HEK293 (cell line): ENCODE measurements around the gene ARPC1B.

Experiments
- CTCF ChIA-PET: fragments of 350-600 bp; formaldehyde crosslinking; extraction: SDS; loops from one replicate; lab custom pipeline; 2021; ENCODE audit warnings: antibody characterized with exemption; lab: Yijun Ruan, JAX
- POLR2A ChIA-PET: fragments of 300-600 bp; formaldehyde crosslinking; extraction: SDS; loops from one replicate; lab custom pipeline; 2020; ENCODE audit warnings: antibody characterized with exemption, inconsistent platforms; lab: Yijun Ruan, JAX
- H3K27ac ChIP-seq: fragments of 200-500 bp; sonication (Bioruptor generic); 2 replicates; pipeline ENCODE4 v1.5.1; 2014; ENCODE audit warnings: low read depth, low read length, control low read depth, inconsistent platforms; ENCODE audit errors: extremely low read depth
- H3K36me3 ChIP-seq, 2 experiments: fragments of 200-500 bp in 1 of 2; sonication (Bioruptor generic) in 1 of 2; 1 replicate in 1 of 2; 2 replicates in 1 of 2; pipeline ENCODE4 v1.5.1; 2014 to 2017; ENCODE audit warnings: inconsistent platforms in 2 of 2, low read length in 2 of 2; ENCODE audit not compliant: control insufficient read depth in 2 of 2, insufficient read depth in 1 of 2
- H3K4me1 ChIP-seq: fragments of 200-500 bp; sonication (Bioruptor generic); 2 replicates; pipeline ENCODE4 v1.5.1; 2014; ENCODE audit warnings: mild to moderate bottlenecking, low read length, inconsistent platforms; ENCODE audit not compliant: control insufficient read depth, insufficient read depth
- H3K4me3 ChIP-seq: 2 replicates; pipeline ENCODE4 v1.5.1; 2011; ENCODE audit warnings: low read depth, mild to moderate bottlenecking, control low read depth, low read length, moderate library complexity
- H3K9me3 ChIP-seq: fragments of 200-500 bp; sonication (Bioruptor generic); 2 replicates; pipeline ENCODE4 v1.5.1; 2014; ENCODE audit warnings: low read depth, low read length, inconsistent platforms; ENCODE audit not compliant: control insufficient read depth, insufficient read depth
- BCL11A ChIP-seq: fragments of 450-650 bp; formaldehyde crosslinking; IDR thresholded peaks from 2 replicates; pipeline ENCODE4 v1.5.1; 2016; ENCODE audit warnings: low read depth, missing biosample characterization, missing genetic modification characterization
- GLI2 ChIP-seq: fragments of 450-650 bp; formaldehyde crosslinking; IDR thresholded peaks from 2 replicates; pipeline ENCODE4; 2017; ENCODE audit warnings: missing biosample characterization, missing genetic modification characterization, low read depth, borderline replicate concordance
- KLF10 ChIP-seq: fragments of 450-650 bp; IDR thresholded peaks from 2 replicates; pipeline ENCODE4 v1.5.1; 2018; ENCODE audit warnings: missing biosample characterization, mild to moderate bottlenecking, missing genetic modification characterization
- KLF17 ChIP-seq: fragments of 450-650 bp; formaldehyde crosslinking; IDR thresholded peaks from 2 replicates; pipeline ENCODE4 v1.5.1; 2016; ENCODE audit warnings: missing biosample characterization, missing genetic modification characterization
- KLF7 ChIP-seq: fragments of 450-650 bp; formaldehyde crosslinking; IDR thresholded peaks from 2 replicates; pipeline ENCODE4 v1.5.1; 2016; ENCODE audit warnings: missing biosample characterization, missing genetic modification characterization, borderline replicate concordance
- MEIS1 ChIP-seq: sonication (generic); formaldehyde crosslinking; IDR thresholded peaks from 2 replicates; pipeline ENCODE4 v1.8.1; 2022; ENCODE audit warnings: missing genetic modification reagents, mild to moderate bottlenecking, borderline replicate concordance
- PRDM1 ChIP-seq: fragments of 450-650 bp; formaldehyde crosslinking; IDR thresholded peaks from 2 replicates; pipeline ENCODE4; 2016; ENCODE audit warnings: missing biosample characterization, missing genetic modification characterization
- PRDM6 ChIP-seq: fragments of 450-650 bp; formaldehyde crosslinking; IDR thresholded peaks from 2 replicates; pipeline ENCODE4 v1.5.1; 2017; ENCODE audit warnings: missing biosample characterization, missing genetic modification characterization
- TCF7L2 ChIP-seq: IDR thresholded peaks from 2 replicates; pipeline ENCODE4 v1.6.1; 2011; ENCODE audit warnings: low read depth, mild to moderate bottlenecking, inconsistent platforms, low read length, moderate library complexity, borderline replicate concordance
- TRIM28 ChIP-seq: IDR thresholded peaks from 2 replicates; pipeline ENCODE4 v1.6.1; 2011; ENCODE audit warnings: low read length, control low read depth, borderline replicate concordance
- ZBTB6 ChIP-seq: fragments of 450-650 bp; formaldehyde crosslinking; IDR thresholded peaks from 2 replicates; pipeline ENCODE4 v1.5.1; 2017; ENCODE audit warnings: missing biosample characterization, missing genetic modification characterization
- ZBTB8A ChIP-seq: fragments of 450-650 bp; formaldehyde crosslinking; IDR thresholded peaks from 2 replicates; pipeline ENCODE4 v1.5.1; 2016; ENCODE audit warnings: missing biosample characterization, missing genetic modification characterization
- ZIC2 ChIP-seq: fragments of 450-650 bp; formaldehyde crosslinking; IDR thresholded peaks from 2 replicates; pipeline ENCODE4 v1.5.1; 2016; ENCODE audit warnings: missing biosample characterization, missing genetic modification characterization
- ZNF114 ChIP-seq: fragments of 450-650 bp; formaldehyde crosslinking; IDR thresholded peaks from 2 replicates; pipeline ENCODE4 v1.5.0; 2017; ENCODE audit warnings: missing biosample characterization, missing genetic modification characterization
- ZNF354C ChIP-seq: fragments of 450-650 bp; formaldehyde crosslinking; IDR thresholded peaks from 2 replicates; pipeline ENCODE4 v1.5.1; 2016; ENCODE audit warnings: missing biosample characterization, missing genetic modification characterization, low read depth, borderline replicate concordance
- ZNF394 ChIP-seq: fragments of 450-650 bp; formaldehyde crosslinking; IDR thresholded peaks from 2 replicates; pipeline ENCODE4 v1.5.1; 2016; ENCODE audit warnings: missing biosample characterization, missing genetic modification characterization, mild to moderate bottlenecking, moderate library complexity, borderline replicate concordance
- ZNF48 ChIP-seq: fragments of 450-650 bp; formaldehyde crosslinking; IDR thresholded peaks from 2 replicates; pipeline ENCODE4 v1.5.1; 2016; ENCODE audit warnings: missing biosample characterization, missing genetic modification characterization
- ZNF580 ChIP-seq: fragments of 450-650 bp; formaldehyde crosslinking; IDR thresholded peaks from 2 replicates; pipeline ENCODE4 v1.5.1; 2016; ENCODE audit warnings: missing biosample characterization, missing genetic modification characterization
- ZNF623 ChIP-seq: fragments of 450-650 bp; formaldehyde crosslinking; IDR thresholded peaks from 2 replicates; pipeline ENCODE4 v1.5.1; 2016; ENCODE audit warnings: missing biosample characterization, missing genetic modification characterization
- ZNF664 ChIP-seq: fragments of 450-650 bp; formaldehyde crosslinking; IDR thresholded peaks from 2 replicates; pipeline ENCODE4 v1.5.1; 2016; ENCODE audit warnings: missing biosample characterization, missing genetic modification characterization
- ZNF670 ChIP-seq: fragments of 450-650 bp; formaldehyde crosslinking; IDR thresholded peaks from 2 replicates; pipeline ENCODE4 v1.5.1; 2016; ENCODE audit warnings: missing biosample characterization, missing genetic modification characterization, low read depth
- ZNF677 ChIP-seq: fragments of 450-650 bp; IDR thresholded peaks from 2 replicates; pipeline ENCODE4 v1.5.0; 2018; ENCODE audit warnings: missing biosample characterization, mild to moderate bottlenecking, missing genetic modification characterization, moderate library complexity
- TF ChIP-seq, protein P1 (sequence below): fragments of 450-650 bp; formaldehyde crosslinking; IDR thresholded peaks from 2 replicates; pipeline ENCODE4 v1.5.1; 2016; ENCODE audit warnings: missing biosample characterization, missing genetic modification characterization
- TF ChIP-seq, protein P2 (sequence below): fragments of 450-650 bp; formaldehyde crosslinking; IDR thresholded peaks from 2 replicates; pipeline ENCODE4 v1.5.1; 2016; ENCODE audit warnings: missing biosample characterization, missing genetic modification characterization

The ARPC1B gene

DNA sequence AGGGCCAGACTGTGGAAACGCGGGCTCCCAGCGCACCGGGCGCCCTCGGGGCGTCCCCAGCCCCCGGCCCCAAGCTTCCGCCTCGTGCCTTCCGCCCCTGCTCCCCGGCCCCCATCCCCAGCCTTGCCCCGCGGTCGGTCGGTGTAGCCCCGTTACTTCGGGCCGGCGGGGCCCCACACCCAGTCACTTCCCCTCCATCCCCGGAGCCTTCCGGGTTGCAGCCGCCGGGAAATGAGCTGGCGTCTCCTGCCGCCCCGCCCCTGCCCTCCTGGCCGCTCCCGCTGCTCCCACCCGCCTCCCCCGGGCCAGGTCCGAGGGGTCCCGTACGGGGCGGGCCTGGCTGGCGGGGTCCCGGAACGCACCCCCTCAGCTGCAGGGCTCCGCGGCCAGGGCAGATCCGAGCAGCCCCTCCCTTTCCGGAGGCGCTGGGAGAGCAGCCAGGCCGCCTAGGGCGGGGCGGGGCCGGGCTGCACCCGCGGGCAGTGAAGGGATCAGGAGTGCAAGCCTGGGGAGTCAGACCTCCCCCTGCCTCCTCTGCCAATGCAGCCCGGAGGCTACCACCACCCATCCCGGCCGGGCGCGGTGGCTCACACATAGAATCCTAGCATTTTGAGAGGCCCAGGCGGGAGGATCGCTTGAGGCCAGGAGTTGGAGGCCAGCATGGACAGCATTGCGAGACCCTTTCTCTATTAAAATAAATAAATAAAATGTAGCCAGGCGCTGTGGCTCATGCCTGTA, 709 bp downstream of the ARPC1B start:
- ChIA-PET POLR2A (interaction anchor here (0.6 to 2.7 kb wide), 9 partner anchors 17 to 1061 kb away, joined by 3 to 21 read pairs (median 4); partner anchors contain the start of genes BUD31, CPSF4, PDAP1 and PTCD1), CTCF (no interaction called here)
- Histone ChIP-seq H3K9me3 (no peaks in the 10 kb centered on the region), H3K27ac (no peak overlapping the region; the same call in 1 of the 2 replicates), H3K4me3 (peak overlapping the region; percentile 66), H3K36me3 (peaks cover 0 to 5% of the 10 kb centered on the region in 2 experiments; a peak in 1 of 3 replicates), H3K4me1 (no peaks in the 10 kb centered on the region; the same call in 1 of the 2 replicates)
- TF ChIP-seq ZNF664 (tag by site-specific recombination) (no peak), ZIC2 (tag by site-specific recombination) (peak; percentile 53; the same call in 1 of the 2 replicates), ZNF354C (tag by site-specific recombination) (no peak), KLF17 (tag by site-specific recombination) (0 out of 2 replicates have a peak, but pooled peaks have one; percentile 27), ZNF670 (tag by site-specific recombination) (no peak), PRDM1 (no peak), PRDM6 (tag by site-specific recombination) (no peak), ZBTB8A (tag by site-specific recombination) (peak; percentile 53), KLF7 (0 out of 2 replicates have a peak, but pooled peaks have one; percentile 35), MEIS1 (CRISPR knock-in tag) (no peak), ZNF677 (tag by site-specific recombination) (no peak), ZNF580 (no peak), TCF7L2 (no peak), ZBTB6 (tag by site-specific recombination) (no peak), GLI2 (tag by site-specific recombination) (no peak), KLF10 (tag by site-specific recombination) (no peak), BCL11A (tag by site-specific recombination) (no peak), ZNF394 (peak; percentile 18; the same call in 1 of the 2 replicates), ZNF114 (tag by site-specific recombination) (no peak), TRIM28 (no peak), ZNF48 (no peak), ZNF623 (no peak)
- TF ChIP-seq, protein P1, sequence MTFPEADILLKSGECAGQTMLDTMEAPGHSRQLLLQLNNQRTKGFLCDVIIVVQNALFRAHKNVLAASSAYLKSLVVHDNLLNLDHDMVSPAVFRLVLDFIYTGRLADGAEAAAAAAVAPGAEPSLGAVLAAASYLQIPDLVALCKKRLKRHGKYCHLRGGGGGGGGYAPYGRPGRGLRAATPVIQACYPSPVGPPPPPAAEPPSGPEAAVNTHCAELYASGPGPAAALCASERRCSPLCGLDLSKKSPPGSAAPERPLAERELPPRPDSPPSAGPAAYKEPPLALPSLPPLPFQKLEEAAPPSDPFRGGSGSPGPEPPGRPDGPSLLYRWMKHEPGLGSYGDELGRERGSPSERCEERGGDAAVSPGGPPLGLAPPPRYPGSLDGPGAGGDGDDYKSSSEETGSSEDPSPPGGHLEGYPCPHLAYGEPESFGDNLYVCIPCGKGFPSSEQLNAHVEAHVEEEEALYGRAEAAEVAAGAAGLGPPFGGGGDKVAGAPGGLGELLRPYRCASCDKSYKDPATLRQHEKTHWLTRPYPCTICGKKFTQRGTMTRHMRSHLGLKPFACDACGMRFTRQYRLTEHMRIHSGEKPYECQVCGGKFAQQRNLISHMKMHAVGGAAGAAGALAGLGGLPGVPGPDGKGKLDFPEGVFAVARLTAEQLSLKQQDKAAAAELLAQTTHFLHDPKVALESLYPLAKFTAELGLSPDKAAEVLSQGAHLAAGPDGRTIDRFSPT (tag by site-specific recombination): peak; percentile 75
- TF ChIP-seq, protein P2, sequence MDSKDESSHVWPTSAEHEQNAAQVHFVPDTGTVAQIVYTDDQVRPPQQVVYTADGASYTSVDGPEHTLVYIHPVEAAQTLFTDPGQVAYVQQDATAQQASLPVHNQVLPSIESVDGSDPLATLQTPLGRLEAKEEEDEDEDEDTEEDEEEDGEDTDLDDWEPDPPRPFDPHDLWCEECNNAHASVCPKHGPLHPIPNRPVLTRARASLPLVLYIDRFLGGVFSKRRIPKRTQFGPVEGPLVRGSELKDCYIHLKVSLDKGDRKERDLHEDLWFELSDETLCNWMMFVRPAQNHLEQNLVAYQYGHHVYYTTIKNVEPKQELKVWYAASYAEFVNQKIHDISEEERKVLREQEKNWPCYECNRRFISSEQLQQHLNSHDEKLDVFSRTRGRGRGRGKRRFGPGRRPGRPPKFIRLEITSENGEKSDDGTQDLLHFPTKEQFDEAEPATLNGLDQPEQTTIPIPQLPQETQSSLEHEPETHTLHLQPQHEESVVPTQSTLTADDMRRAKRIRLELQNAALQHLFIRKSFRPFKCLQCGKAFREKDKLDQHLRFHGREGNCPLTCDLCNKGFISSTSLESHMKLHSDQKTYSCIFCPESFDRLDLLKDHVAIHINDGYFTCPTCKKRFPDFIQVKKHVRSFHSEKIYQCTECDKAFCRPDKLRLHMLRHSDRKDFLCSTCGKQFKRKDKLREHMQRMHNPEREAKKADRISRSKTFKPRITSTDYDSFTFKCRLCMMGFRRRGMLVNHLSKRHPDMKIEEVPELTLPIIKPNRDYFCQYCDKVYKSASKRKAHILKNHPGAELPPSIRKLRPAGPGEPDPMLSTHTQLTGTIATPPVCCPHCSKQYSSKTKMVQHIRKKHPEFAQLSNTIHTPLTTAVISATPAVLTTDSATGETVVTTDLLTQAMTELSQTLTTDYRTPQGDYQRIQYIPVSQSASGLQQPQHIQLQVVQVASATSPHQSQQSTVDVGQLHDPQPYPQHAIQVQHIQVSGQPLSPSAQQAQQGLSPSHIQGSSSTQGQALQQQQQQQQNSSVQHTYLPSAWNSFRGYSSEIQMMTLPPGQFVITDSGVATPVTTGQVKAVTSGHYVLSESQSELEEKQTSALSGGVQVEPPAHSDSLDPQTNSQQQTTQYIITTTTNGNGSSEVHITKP (tag by site-specific recombination): no peak
